Keratinocyte (primary cell): ENCODE data around the gene GPR62. TPM values are rescaled to one million over a fixed set of nuclear protein-coding genes. Genes with fewer than 3 reads are reported as not detected.

Source experiments
- DNase-seq: peaks from one replicate; pipeline ENCODE4 v3.0.0-alpha.2; 2011; ENCODE audit warnings: low read depth, missing footprints, low spot score
- FAIRE-seq: peaks from 2 replicates; lab custom pipeline; 2011; peaks lifted over from hg19 to GRCh38; lab: Jason Lieb, UNC
- H2AFZ ChIP-seq: 2 replicates; pipeline ENCODE4 v1.6.0; 2012; ENCODE audit warnings: low read length, control low read depth, inconsistent platforms; ENCODE audit not compliant: control insufficient read depth
- H3K27ac ChIP-seq: 2 replicates; pipeline ENCODE4 v1.5.1; 2011; ENCODE audit warnings: low read length; ENCODE audit not compliant: control insufficient read depth, insufficient read depth
- H3K27me3 ChIP-seq: 3 replicates; pipeline ENCODE4 v1.6.0; 2011; ENCODE audit warnings: low read length; ENCODE audit not compliant: control insufficient read depth, insufficient read depth; ENCODE audit errors: extremely low read depth
- H3K36me3 ChIP-seq, 2 experiments: 2 replicates in 1 of 2; 3 replicates in 1 of 2; pipeline ENCODE4 v1.5.1; 2011; ENCODE audit warnings: low read length in 2 of 2, mild to moderate bottlenecking in 1 of 2; ENCODE audit not compliant: control insufficient read depth in 2 of 2, insufficient read depth in 2 of 2; ENCODE audit errors: extremely low read depth in 1 of 2
- H3K4me1 ChIP-seq: 3 replicates; pipeline ENCODE4 v1.5.1; 2011; ENCODE audit warnings: low read length; ENCODE audit not compliant: control insufficient read depth, insufficient read depth; ENCODE audit errors: extremely low read depth
- H3K4me2 ChIP-seq: 3 replicates; pipeline ENCODE4 v1.6.0; 2011; ENCODE audit warnings: low read depth, low read length; ENCODE audit not compliant: control insufficient read depth, insufficient read depth; ENCODE audit errors: extremely low read depth
- H3K4me3 ChIP-seq, 3 experiments: fragments of 200-600 bp in 1 of 3; sonication (generic) in 1 of 3; 2 replicates in 2 of 3; 3 replicates in 1 of 3; pipeline ENCODE4 v1.5.1; 2011 to 2016; ENCODE audit warnings: low read length in 3 of 3, mild to moderate bottlenecking in 3 of 3, control low read depth in 2 of 3, inconsistent platforms in 1 of 3, low read depth in 1 of 3, mixed read lengths in 1 of 3, mixed run types in 1 of 3, moderate library complexity in 1 of 3; ENCODE audit not compliant: control insufficient read depth in 2 of 3, insufficient read depth in 2 of 3; ENCODE audit errors: extremely low read depth in 1 of 3
- H3K79me2 ChIP-seq: 2 replicates; pipeline ENCODE4 v1.6.0; 2012; ENCODE audit warnings: low read length; ENCODE audit not compliant: control insufficient read depth, insufficient read depth
- H3K9ac ChIP-seq: 3 replicates; pipeline ENCODE4 v1.6.0; 2011; ENCODE audit warnings: low read length; ENCODE audit not compliant: control insufficient read depth, insufficient read depth; ENCODE audit errors: extremely low read depth
- H3K9me1 ChIP-seq: 3 replicates; pipeline ENCODE4 v1.6.0; 2011; ENCODE audit warnings: low read length; ENCODE audit not compliant: control insufficient read depth, insufficient read depth; ENCODE audit errors: extremely low read depth
- H3K9me3 ChIP-seq: 2 replicates; pipeline ENCODE4 v1.5.1; 2012; ENCODE audit warnings: low read depth, low read length; ENCODE audit not compliant: control insufficient read depth
- H4K20me1 ChIP-seq: 3 replicates; pipeline ENCODE4 v1.6.0; 2011; ENCODE audit warnings: low read length; ENCODE audit not compliant: control insufficient read depth, insufficient read depth; ENCODE audit errors: extremely low read depth
- CTCF ChIP-seq, 3 experiments: IDR thresholded peaks in 1 of 3; conservative IDR thresholded peaks in 1 of 3; optimal IDR thresholded peaks in 1 of 3; 2 replicates in 2 of 3; 3 replicates in 1 of 3; pipeline versions ENCODE3 to v1.5.1; 2011; ENCODE audit warnings: low read length in 3 of 3, mild to moderate bottlenecking in 3 of 3, moderate library complexity in 2 of 3, control low read depth in 1 of 3, inconsistent platforms in 1 of 3; ENCODE audit not compliant: insufficient read depth in 2 of 3; ENCODE audit errors: extremely low read depth in 1 of 3
- EZH2 ChIP-seq: IDR thresholded peaks from one replicate; pipeline ENCODE4 v1.6.1; 2012; ENCODE audit warnings: inconsistent platforms, mild to moderate bottlenecking, low read length, moderate library complexity
- dilution Hi-C: fragments of 300-500 bp; cut with MboI; formaldehyde crosslinking; loops from one replicate; pipeline ENCODE4 v1.7.0; 2020; ENCODE audit warnings: low sequenced_read_pairs; ENCODE audit not compliant: extremely low pct_ligation_motif_present
- polyA plus RNA-seq, 5 experiments: library from polyadenylated mRNA; depleted of rRNA in 3 of 5; stranded (reverse) in 3 of 5; stranded (forward) in 1 of 5; unstranded in 1 of 5; fragments of >200 nt; gene quantifications; 1 replicate in 1 of 5; 2 replicates in 3 of 5; 3 replicates in 1 of 5; pipeline versions ENCODE4 v1.2.1 to v1.2.3, GENCODE V29; 2011 to 2012; ENCODE audit warnings: missing spikeins in 2 of 5, low read depth in 1 of 5, low replicate concordance in 1 of 5

The GPR62 gene
- polyA plus RNA-seq, 1 donor (not counting 4 experiments of a cell fraction or from before 2014, with no cell fraction given): not detected

GRCh38 chr3:51954713-51955112 lies 468 bp upstream of the GPR62 start:
- DNase-seq (no peak), FAIRE-seq (no peak)
- Histone ChIP-seq H3K27ac (no peak overlapping the region), H4K20me1 (no peaks in the 10 kb centered on the region), H3K4me3 (no peak overlapping the region), H3K9me3 (no peaks in the 10 kb centered on the region), H2AFZ (no peak overlapping the region), H3K27me3 (peaks cover 28% of the 10 kb centered on the region), H3K9me1 (no peaks in the 10 kb centered on the region), H3K4me2 (no peak overlapping the region), H3K9ac (no peak overlapping the region), H3K36me3 (peaks cover 0 to 13% of the 10 kb centered on the region in 2 experiments), H3K79me2 (no peaks in the 10 kb centered on the region), H3K4me1 (peaks cover 11% of the 10 kb centered on the region)
- dilution Hi-C loops: no loop called here
- no peak for TF ChIP-seq CTCF (optimal IDR thresholded peaks at IDR 0.05 in 1 of 3, IDR thresholded peaks at IDR 0.05 in 1 of 3, conservative IDR thresholded peaks at IDR 0.05 in 1 of 3; ENCODE audit: extremely low read depth in 1 of 3, insufficient read depth in 2 of 3, low read length in 3 of 3)
- no peak for TF ChIP-seq EZH2

GRCh38 chr3:51955893-51956770 lies 951 bp downstream of the GPR62 start:
- Histone ChIP-seq H3K9me1 (no peaks in the 10 kb centered on the region), H2AFZ (no peak overlapping the region), H3K9ac (no peak overlapping the region), H3K36me3 (peaks cover 0 to 21% of the 10 kb centered on the region in 2 experiments), H3K27me3 (peaks cover 26% of the 10 kb centered on the region), H3K9me3 (no peaks in the 10 kb centered on the region), H3K4me1 (peaks cover 11% of the 10 kb centered on the region), H3K4me2 (peak overlapping the region; percentile 54), H3K4me3 (peak overlapping the region in 1 of 3 experiments; percentile 20), H3K27ac (no peak overlapping the region), H4K20me1 (no peaks in the 10 kb centered on the region), H3K79me2 (no peaks in the 10 kb centered on the region)
- TF ChIP-seq EZH2 (no peak), CTCF (optimal IDR thresholded peaks at IDR 0.05 in 1 of 3, IDR thresholded peaks at IDR 0.05 in 1 of 3, conservative IDR thresholded peaks at IDR 0.05 in 1 of 3; ENCODE audit: extremely low read depth in 1 of 3, insufficient read depth in 2 of 3, low read length in 3 of 3) (peak; percentile 53 to 80 (median 68))
- DNase-seq (no peak), FAIRE-seq (no peak)
- dilution Hi-C loops: no loop called here
